ENCODE results near the gene CACNA1I.

DNA sequence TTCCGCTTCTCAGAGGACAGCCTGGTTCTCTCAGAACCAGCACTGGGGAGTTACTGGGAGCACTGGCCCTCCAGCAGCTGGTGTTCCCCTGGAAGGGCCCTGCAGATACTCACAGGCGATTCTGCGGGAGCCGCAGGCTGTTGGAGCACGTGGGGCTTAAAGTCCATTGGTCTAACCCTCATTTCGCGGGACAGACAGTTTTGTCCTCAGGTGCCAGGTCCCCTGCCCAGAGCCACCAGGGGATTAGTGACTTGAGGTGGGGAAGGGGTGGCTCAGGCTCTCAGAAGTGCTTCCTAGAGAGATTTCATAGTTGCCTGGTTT is 53.9 kb downstream of the CACNA1I start:
- no peak for TF ChIP-seq SP1 (IDR thresholded peaks at IDR 0.05)
- TF ChIP-seq, protein P1, sequence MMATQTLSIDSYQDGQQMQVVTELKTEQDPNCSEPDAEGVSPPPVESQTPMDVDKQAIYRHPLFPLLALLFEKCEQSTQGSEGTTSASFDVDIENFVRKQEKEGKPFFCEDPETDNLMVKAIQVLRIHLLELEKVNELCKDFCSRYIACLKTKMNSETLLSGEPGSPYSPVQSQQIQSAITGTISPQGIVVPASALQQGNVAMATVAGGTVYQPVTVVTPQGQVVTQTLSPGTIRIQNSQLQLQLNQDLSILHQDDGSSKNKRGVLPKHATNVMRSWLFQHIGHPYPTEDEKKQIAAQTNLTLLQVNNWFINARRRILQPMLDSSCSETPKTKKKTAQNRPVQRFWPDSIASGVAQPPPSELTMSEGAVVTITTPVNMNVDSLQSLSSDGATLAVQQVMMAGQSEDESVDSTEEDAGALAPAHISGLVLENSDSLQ (IDR thresholded peaks at IDR 0.05), result no peak
- TF ChIP-seq BHLHE40 (IDR thresholded peaks at IDR 0.05; ENCODE audit: borderline replicate concordance), result no peak
- TF ChIP-seq FOXK2 (IDR thresholded peaks at IDR 0.05), result no peak
- TF ChIP-seq CTBP1 (IDR thresholded peaks at IDR 0.05; ENCODE audit: borderline replicate concordance), result no peak
- TF ChIP-seq LEF1 (IDR thresholded peaks at IDR 0.05; ENCODE audit: borderline replicate concordance), result no peak
- no peak for TF ChIP-seq ELF4 (IDR thresholded peaks at IDR 0.05)
